ENCODE data around the gene CPT2.

The CPT2 gene

DNA sequence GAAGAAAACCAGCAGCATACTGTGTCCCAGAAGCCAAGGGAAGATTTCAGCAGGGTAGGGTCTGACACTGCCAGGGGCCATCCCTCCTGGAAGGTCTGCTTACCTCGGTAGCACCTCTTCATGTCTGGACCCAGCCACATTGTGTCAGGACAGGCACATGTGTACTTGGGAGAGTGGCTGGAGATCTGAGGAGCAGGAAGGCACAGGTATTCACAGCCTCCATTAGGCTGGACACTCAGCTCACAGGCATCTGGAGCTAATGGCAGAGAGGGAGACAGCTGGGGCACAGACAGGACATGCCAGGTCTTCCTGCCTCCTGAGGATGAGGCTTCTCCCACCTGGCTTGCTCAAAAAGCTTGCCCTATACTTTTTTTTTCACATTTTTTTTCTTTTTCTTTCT lies 61.6 kb downstream of the CPT2 start (continued):
- TF ChIP-seq MYNN (tag by site-specific recombination; IDR thresholded peaks at IDR 0.05; ENCODE audit: borderline replicate concordance), result no peak

DNA sequence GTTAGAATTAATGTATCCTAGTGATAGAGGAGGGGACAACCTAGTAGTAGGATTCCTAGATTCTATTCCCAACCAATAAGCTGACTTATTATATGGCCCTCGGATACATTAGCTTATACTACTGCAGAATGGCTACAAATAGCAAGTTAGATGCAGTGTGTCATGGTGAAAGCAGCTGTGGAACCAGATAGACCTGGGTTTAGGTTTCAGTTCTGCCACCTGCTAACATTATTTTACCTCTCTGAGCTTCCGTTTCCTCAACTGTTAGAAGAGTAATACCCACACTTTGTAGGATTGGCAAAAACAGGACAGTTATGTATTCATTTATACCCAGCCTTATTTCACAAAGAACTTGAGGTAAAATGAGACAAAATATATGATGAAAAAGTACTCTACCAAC lies 63.3 kb downstream of the CPT2 start:
- CTCF ChIA-PET, result interaction anchor here (2.1 kb wide), 1 partner anchor 133 kb away, joined by 6 read pairs; no protein-coding TSS in a partner anchor

DNA sequence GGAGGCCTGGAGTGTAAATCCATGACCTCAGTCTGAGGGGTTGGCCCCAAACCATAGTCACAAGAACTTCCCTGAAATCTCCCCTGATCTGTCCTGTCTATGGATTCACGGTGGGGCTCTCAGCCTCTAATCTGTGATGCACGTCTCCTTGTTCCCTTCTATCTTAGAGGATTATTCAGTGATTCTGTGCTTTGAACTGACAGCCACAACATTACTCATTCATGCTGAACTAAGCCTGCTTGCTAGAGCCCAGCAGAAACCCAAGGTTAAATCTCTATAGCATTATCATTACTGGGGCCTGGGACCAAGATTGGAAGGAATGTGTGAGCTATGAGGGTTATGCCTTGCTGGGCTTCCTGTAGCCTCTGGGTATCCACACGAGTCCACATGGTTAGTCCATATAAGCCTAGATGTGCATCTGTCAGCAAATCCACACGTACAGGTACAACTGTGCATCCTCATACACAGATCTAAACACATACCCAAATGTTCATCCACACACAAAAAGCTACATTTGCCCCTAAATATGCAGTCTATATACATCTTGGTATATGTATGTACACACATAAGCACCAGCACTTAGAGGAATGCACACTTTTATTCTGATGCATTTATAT lies 64.1 kb downstream of the CPT2 start:
- ChIA-PET POLR2A (no interaction called here), CTCF (interaction anchor here (2.1 kb wide), 1 partner anchor 132 kb away, joined by 6 read pairs; no protein-coding TSS in a partner anchor)
- H3K4me1 ChIP-seq (ENCODE audit: control insufficient read depth, insufficient read depth, low read length), result no peaks in the 10 kb centered on the region
- H3K9me3 ChIP-seq (ENCODE audit: control insufficient read depth, insufficient read depth, low read depth, low read length), result no peaks in the 10 kb centered on the region
- H3K4me3 ChIP-seq (ENCODE audit: low read depth, low read length), result no peak overlapping the region
- peaks cover 6 to 82% of the 10 kb centered on the region in 2 experiments; a peak in 1 of 3 replicates for H3K36me3 ChIP-seq (ENCODE audit: control insufficient read depth in 2 of 2, insufficient read depth in 1 of 2, low read length in 2 of 2)
- no peak for TF ChIP-seq ZNF16 (tag by site-specific recombination; IDR thresholded peaks at IDR 0.05; ENCODE audit: low read depth)
- no peak for TF ChIP-seq PRDM6 (tag by site-specific recombination; IDR thresholded peaks at IDR 0.05)
- TF ChIP-seq ZNF510 (tag by site-specific recombination; IDR thresholded peaks at IDR 0.05; ENCODE audit: insufficient replicate concordance), result no peak
- no peak for TF ChIP-seq GLI2 (tag by site-specific recombination; IDR thresholded peaks at IDR 0.05; ENCODE audit: borderline replicate concordance, low read depth)
- TF ChIP-seq ZFHX2 (tag by site-specific recombination; conservative IDR thresholded peaks at IDR 0.05), result no peak
- TF ChIP-seq ZNF311 (tag by site-specific recombination; IDR thresholded peaks at IDR 0.05; ENCODE audit: borderline replicate concordance), result no peak
- no peak for TF ChIP-seq ZNF335 (tag by site-specific recombination; conservative IDR thresholded peaks at IDR 0.05)
- no peak for TF ChIP-seq ZNF324 (tag by site-specific recombination; IDR thresholded peaks at IDR 0.05)
- TF ChIP-seq ZNF292 (tag by site-specific recombination; IDR thresholded peaks at IDR 0.05; ENCODE audit: borderline replicate concordance, low read depth), result no peak
- no peak for TF ChIP-seq ZNF132 (tag by site-specific recombination; IDR thresholded peaks at IDR 0.05; ENCODE audit: borderline replicate concordance)
- no peak for TF ChIP-seq ZNF157 (tag by site-specific recombination; IDR thresholded peaks at IDR 0.05)
- H3K27ac ChIP-seq (ENCODE audit: extremely low read depth, low read depth, low read length), result no peak overlapping the region

More for the DNA sequence above, 63.3 kb downstream of the CPT2 start:
- Histone ChIP-seq H3K36me3 (ENCODE audit: control insufficient read depth in 2 of 2, insufficient read depth in 1 of 2, low read length in 2 of 2) (peaks cover 6 to 82% of the 10 kb centered on the region in 2 experiments; a peak in 1 of 3 replicates), H3K27ac (ENCODE audit: extremely low read depth, low read depth, low read length) (no peak overlapping the region), H3K4me3 (ENCODE audit: low read depth, low read length) (no peak overlapping the region), H3K9me3 (ENCODE audit: control insufficient read depth, insufficient read depth, low read depth, low read length) (no peaks in the 10 kb centered on the region), H3K4me1 (ENCODE audit: control insufficient read depth, insufficient read depth, low read length) (no peaks in the 10 kb centered on the region)
- no peak for TF ChIP-seq ZNF658 (tag by site-specific recombination; IDR thresholded peaks at IDR 0.05)
- no peak for TF ChIP-seq ZNF335 (tag by site-specific recombination; conservative IDR thresholded peaks at IDR 0.05)
- TF ChIP-seq INSM2 (tag by site-specific recombination; IDR thresholded peaks at IDR 0.05), result no peak
- TF ChIP-seq ZNF292 (tag by site-specific recombination; IDR thresholded peaks at IDR 0.05; ENCODE audit: borderline replicate concordance, low read depth), result no peak
- TF ChIP-seq ZFP37 (tag by site-specific recombination; IDR thresholded peaks at IDR 0.05), result no peak
- no peak for TF ChIP-seq ZNF623 (tag by site-specific recombination; IDR thresholded peaks at IDR 0.05)
- TF ChIP-seq ZNF202 (tag by site-specific recombination; IDR thresholded peaks at IDR 0.05; ENCODE audit: borderline replicate concordance), result no peak
- no peak for TF ChIP-seq MYNN (tag by site-specific recombination; IDR thresholded peaks at IDR 0.05; ENCODE audit: borderline replicate concordance)
- TF ChIP-seq KLF7 (tag by site-specific recombination; IDR thresholded peaks at IDR 0.05; ENCODE audit: borderline replicate concordance), result no peak
- no peak for TF ChIP-seq ZNF184 (tag by site-specific recombination; IDR thresholded peaks at IDR 0.05)
- TF ChIP-seq, protein P1, sequence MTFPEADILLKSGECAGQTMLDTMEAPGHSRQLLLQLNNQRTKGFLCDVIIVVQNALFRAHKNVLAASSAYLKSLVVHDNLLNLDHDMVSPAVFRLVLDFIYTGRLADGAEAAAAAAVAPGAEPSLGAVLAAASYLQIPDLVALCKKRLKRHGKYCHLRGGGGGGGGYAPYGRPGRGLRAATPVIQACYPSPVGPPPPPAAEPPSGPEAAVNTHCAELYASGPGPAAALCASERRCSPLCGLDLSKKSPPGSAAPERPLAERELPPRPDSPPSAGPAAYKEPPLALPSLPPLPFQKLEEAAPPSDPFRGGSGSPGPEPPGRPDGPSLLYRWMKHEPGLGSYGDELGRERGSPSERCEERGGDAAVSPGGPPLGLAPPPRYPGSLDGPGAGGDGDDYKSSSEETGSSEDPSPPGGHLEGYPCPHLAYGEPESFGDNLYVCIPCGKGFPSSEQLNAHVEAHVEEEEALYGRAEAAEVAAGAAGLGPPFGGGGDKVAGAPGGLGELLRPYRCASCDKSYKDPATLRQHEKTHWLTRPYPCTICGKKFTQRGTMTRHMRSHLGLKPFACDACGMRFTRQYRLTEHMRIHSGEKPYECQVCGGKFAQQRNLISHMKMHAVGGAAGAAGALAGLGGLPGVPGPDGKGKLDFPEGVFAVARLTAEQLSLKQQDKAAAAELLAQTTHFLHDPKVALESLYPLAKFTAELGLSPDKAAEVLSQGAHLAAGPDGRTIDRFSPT (tag by site-specific recombination; IDR thresholded peaks at IDR 0.05), result no peak
- POLR2A ChIA-PET, result no interaction called here
